ENCODE measurements around the gene APOA1. TPM values are rescaled to one million over a fixed set of nuclear protein-coding genes. Genes with fewer than 3 reads are reported as not detected.

Gene APOA1
- total RNA-seq, 1 donor: under 0.01 TPM

- Histone ChIP-seq H2AFZ (ENCODE audit: low read length) (no peak overlapping the region), H4K20me1 (ENCODE audit: insufficient read depth, low read length) (no peaks in the 10 kb centered on the region), H3K36me3 (ENCODE audit: insufficient read depth, low read length) (no peaks in the 10 kb centered on the region), H3K79me2 (ENCODE audit: insufficient read depth, low read length) (peaks cover 5% of the 10 kb centered on the region), H3K27ac (ENCODE audit: low read depth, low read length) (peak overlapping the region; percentile 43), H3K4me1 (ENCODE audit: insufficient read depth, low read length) (peaks cover 37% of the 10 kb centered on the region), H3K4me3 (ENCODE audit: insufficient read depth, low read length) (no peak overlapping the region), H3K4me2 (ENCODE audit: insufficient read depth, low read length) (peak overlapping the region; percentile 9), H3K9me3 (ENCODE audit: low read depth, low read length) (no peaks in the 10 kb centered on the region), H3K27me3 (ENCODE audit: insufficient read depth, low read length) (no peaks in the 10 kb centered on the region)
- TF ChIP-seq CTCF (IDR thresholded peaks at IDR 0.05; ENCODE audit: extremely low read depth, low read depth, low read length): no peak
- no peak for DNase-seq (ENCODE audit: insufficient read length, low spot score, missing footprints)
These were observed 45.1 kb downstream of the APOA1 start for GRCh38 chr11:116792144-116792868.

GRCh38 chr11:116791813-116792143 lies 45.6 kb downstream of the APOA1 start, which contains the start of gene APOA5:
TSS of gene APOA5 (minus strand) at chr11:116791879. CDS start at chr11:116791860, 19 bp downstream.
- no peak for TF ChIP-seq CTCF (IDR thresholded peaks at IDR 0.05; ENCODE audit: extremely low read depth, low read depth, low read length)
- Histone ChIP-seq H2AFZ (ENCODE audit: low read length) (peak within 1 kb of the TSS; percentile 75), H4K20me1 (ENCODE audit: insufficient read depth, low read length) (no peaks in the 10 kb centered on the region), H3K27me3 (ENCODE audit: insufficient read depth, low read length) (no peaks in the 10 kb centered on the region), H3K4me1 (ENCODE audit: insufficient read depth, low read length) (peaks cover 42% of the 10 kb centered on the region), H3K79me2 (ENCODE audit: insufficient read depth, low read length) (peaks cover 10% of the 10 kb centered on the region), H3K4me2 (ENCODE audit: insufficient read depth, low read length) (peak within 1 kb of the TSS; percentile 31), H3K4me3 (ENCODE audit: insufficient read depth, low read length) (no peak within 1 kb of the TSS), H3K27ac (ENCODE audit: low read depth, low read length) (peak within 1 kb of the TSS; percentile 43), H3K9me3 (ENCODE audit: low read depth, low read length) (no peaks in the 10 kb centered on the region), H3K36me3 (ENCODE audit: insufficient read depth, low read length) (no peaks in the 10 kb centered on the region)
- DNase-seq (ENCODE audit: insufficient read length, low spot score, missing footprints): no peak

GRCh38 chr11:116791002-116791812 lies 46.2 kb downstream of the APOA1 start:
- Histone ChIP-seq H3K27ac (ENCODE audit: low read depth, low read length) (no peak overlapping the region), H3K36me3 (ENCODE audit: insufficient read depth, low read length) (peaks cover 5% of the 10 kb centered on the region), H3K4me2 (ENCODE audit: insufficient read depth, low read length) (peak overlapping the region; percentile 31), H3K79me2 (ENCODE audit: insufficient read depth, low read length) (peaks cover 16% of the 10 kb centered on the region), H3K4me1 (ENCODE audit: insufficient read depth, low read length) (peaks cover 48% of the 10 kb centered on the region), H3K27me3 (ENCODE audit: insufficient read depth, low read length) (no peaks in the 10 kb centered on the region), H2AFZ (ENCODE audit: low read length) (peak overlapping the region; percentile 75), H4K20me1 (ENCODE audit: insufficient read depth, low read length) (no peaks in the 10 kb centered on the region), H3K9me3 (ENCODE audit: low read depth, low read length) (no peaks in the 10 kb centered on the region), H3K4me3 (ENCODE audit: insufficient read depth, low read length) (no peak overlapping the region)
- DNase-seq (ENCODE audit: insufficient read length, low spot score, missing footprints): peak; percentile 96
- TF ChIP-seq CTCF (IDR thresholded peaks at IDR 0.05; ENCODE audit: extremely low read depth, low read depth, low read length): peak; percentile 90

All from osteoblast (primary cell).